ENCODE data around the gene TMEM63C.
"Not testable (repeated sequence)": the region's sequence is repeated elsewhere in the genome, so short reads cannot be mapped to it uniquely, and the experiment has no call there.

TMEM63C gene

GRCh38 chr14:77170045-77170444 is 11.6 kb upstream of the TMEM63C start:
- H3K27me3 ChIP-seq (ENCODE audit: insufficient read depth, low read length): no peaks in the 10 kb centered on the region
- H3K4me3 ChIP-seq (ENCODE audit: low read length): no peak overlapping the region
- no peaks in the 10 kb centered on the region for H3K9me3 ChIP-seq (ENCODE audit: low read length)
- no peaks in the 10 kb centered on the region for H3K36me3 ChIP-seq (ENCODE audit: insufficient read depth, low read length)
- no peak overlapping the region for H2AFZ ChIP-seq (ENCODE audit: low read depth, low read length)
- H3K4me1 ChIP-seq (ENCODE audit: insufficient read depth, low read length): no peaks in the 10 kb centered on the region

DNA sequence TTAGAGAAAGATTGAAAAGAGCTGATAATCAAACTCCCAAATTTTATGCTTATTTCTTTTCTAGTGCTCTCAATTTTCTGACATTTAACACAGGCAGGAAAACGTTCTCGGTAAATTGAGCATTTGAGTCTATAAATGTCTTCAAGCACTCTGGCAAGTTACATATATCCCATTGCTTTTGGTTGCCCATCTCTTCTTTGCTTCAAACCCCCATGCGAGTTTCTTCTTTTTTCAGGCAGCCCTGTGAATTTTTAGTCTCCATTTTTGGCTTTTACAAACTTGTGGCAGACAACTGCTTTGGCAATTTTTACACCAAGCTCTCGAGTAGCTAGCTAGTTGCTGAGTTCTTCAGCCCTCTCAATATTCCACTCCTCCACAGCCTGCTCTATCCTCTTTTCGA is 8.7 kb upstream of the TMEM63C start:
- H2AFZ ChIP-seq (ENCODE audit: low read depth, low read length): no peak overlapping the region
- H3K27me3 ChIP-seq (ENCODE audit: insufficient read depth, low read length): peaks cover 4% of the 10 kb centered on the region
- H3K36me3 ChIP-seq (ENCODE audit: insufficient read depth, low read length): no peaks in the 10 kb centered on the region
- H3K4me1 ChIP-seq (ENCODE audit: insufficient read depth, low read length): no peaks in the 10 kb centered on the region
- H3K4me3 ChIP-seq (ENCODE audit: low read length): no peak overlapping the region
- H3K9me3 ChIP-seq (ENCODE audit: low read length): no peaks in the 10 kb centered on the region

DNA sequence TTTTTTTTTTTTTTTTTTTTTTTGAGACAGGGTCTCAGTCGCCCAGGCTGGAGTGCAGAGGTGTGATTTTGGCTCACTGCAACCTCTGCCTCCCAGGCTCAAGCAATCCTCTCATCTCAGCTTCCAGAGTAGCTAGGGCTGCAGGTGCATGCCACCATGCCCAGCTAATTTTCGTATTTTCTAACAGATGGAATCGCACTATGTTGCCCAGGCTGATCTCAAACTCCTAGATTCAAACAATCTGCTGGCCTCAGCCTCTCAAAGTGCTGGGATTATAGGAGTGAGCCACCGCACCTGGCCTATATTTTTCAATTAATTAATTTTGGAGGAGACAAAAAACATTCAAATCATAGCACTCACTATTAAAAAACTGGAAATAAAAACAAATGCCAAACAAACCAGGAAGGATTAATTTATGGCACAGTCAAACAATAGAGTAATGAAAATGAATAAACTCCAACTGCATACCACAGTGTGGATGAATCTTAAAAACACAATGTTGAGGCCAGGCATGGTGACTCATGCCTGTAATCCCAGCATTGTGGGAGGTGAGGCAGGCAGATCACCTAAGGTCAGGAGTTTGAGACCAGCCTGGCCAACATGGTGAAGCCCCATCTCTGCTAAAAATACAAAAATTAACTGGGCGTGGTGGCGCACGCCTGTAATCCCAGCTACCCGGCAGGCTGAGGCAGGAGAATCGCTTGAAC is 7.5 kb upstream of the TMEM63C start:
- not testable (repeated sequence) for H3K36me3 ChIP-seq (ENCODE audit: insufficient read depth, low read length); H2AFZ ChIP-seq (ENCODE audit: low read depth, low read length); H3K4me1 ChIP-seq (ENCODE audit: insufficient read depth, low read length); H3K4me3 ChIP-seq (ENCODE audit: low read length); H3K27me3 ChIP-seq (ENCODE audit: insufficient read depth, low read length); H3K9me3 ChIP-seq (ENCODE audit: low read length)

DNA sequence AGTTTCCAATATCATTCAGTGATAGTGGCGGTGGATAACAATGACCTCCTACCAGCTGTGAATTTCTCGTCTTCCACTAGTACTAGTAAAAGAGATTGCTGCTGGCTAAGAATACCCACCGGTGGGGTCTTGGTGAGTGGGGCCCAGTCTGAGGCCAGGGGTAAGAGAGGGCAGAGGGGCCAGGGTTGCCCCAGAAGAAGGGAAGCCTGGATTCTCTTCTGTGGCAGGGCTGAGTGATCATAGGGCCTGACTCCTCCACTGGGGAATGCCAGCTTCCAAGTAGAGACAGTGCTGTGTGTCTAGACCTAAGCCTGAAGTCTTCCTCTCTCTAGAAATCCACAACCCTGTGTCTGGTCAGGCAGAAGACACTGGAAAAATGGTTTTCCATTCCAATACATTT is 5.8 kb upstream of the TMEM63C start:
- no peak overlapping the region for H2AFZ ChIP-seq (ENCODE audit: low read depth, low read length)
- H3K4me3 ChIP-seq (ENCODE audit: low read length): no peak overlapping the region
- H3K4me1 ChIP-seq (ENCODE audit: insufficient read depth, low read length): no peaks in the 10 kb centered on the region
- H3K9me3 ChIP-seq (ENCODE audit: low read length): no peaks in the 10 kb centered on the region
- H3K27me3 ChIP-seq (ENCODE audit: insufficient read depth, low read length): peaks cover 4% of the 10 kb centered on the region
- H3K36me3 ChIP-seq (ENCODE audit: insufficient read depth, low read length): no peaks in the 10 kb centered on the region

DNA sequence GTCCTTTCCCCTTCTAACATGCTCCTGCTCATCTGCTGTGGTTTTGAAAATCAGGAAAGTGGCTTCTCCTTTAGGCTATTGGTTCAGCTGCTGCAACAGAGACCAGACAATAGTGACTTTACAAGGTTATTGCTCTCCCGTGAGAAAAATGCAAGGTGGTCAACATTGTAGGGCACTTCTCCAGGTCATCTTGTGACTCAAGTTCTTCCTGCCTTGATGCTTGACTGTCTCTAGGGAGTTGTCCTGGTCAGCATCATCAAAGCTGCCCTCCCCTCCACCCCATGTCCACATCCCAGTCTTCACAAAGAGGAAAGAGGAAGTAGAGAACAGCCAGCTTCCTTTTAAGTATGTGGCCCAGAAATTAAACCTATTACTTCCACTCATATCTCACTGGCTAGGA is 3.9 kb upstream of the TMEM63C start:
- Histone ChIP-seq H3K4me3 (ENCODE audit: low read length) (no peak overlapping the region), H3K4me1 (ENCODE audit: insufficient read depth, low read length) (peaks cover 12% of the 10 kb centered on the region), H2AFZ (ENCODE audit: low read depth, low read length) (no peak overlapping the region), H3K9me3 (ENCODE audit: low read length) (no peaks in the 10 kb centered on the region), H3K36me3 (ENCODE audit: insufficient read depth, low read length) (no peaks in the 10 kb centered on the region), H3K27me3 (ENCODE audit: insufficient read depth, low read length) (peaks cover 4% of the 10 kb centered on the region)

DNA sequence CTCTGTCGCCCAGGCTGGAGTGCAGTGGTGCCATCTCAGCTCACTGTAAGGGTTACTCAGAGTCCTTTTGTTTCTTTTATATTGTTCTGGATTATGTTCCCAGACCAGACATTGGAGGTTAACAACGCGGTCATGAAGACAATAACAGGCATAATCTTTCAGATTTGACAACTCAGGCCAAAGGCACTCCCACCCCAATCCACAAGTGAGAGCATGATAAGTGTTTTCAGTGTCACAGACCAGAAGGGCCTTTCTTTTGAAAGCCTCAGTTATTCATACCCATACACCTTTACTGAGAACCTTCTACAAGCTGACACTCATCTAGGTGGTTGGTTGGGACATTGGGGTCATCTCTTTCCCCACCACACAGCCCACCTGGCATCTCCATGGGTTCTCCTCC is 2.9 kb upstream of the TMEM63C start:
- peaks cover 7% of the 10 kb centered on the region for H3K27me3 ChIP-seq (ENCODE audit: insufficient read depth, low read length)
- H2AFZ ChIP-seq (ENCODE audit: low read depth, low read length): no peak overlapping the region
- no peaks in the 10 kb centered on the region for H3K36me3 ChIP-seq (ENCODE audit: insufficient read depth, low read length)
- no peak overlapping the region for H3K4me3 ChIP-seq (ENCODE audit: low read length)
- H3K4me1 ChIP-seq (ENCODE audit: insufficient read depth, low read length): peaks cover 12% of the 10 kb centered on the region
- no peaks in the 10 kb centered on the region for H3K9me3 ChIP-seq (ENCODE audit: low read length)

DNA sequence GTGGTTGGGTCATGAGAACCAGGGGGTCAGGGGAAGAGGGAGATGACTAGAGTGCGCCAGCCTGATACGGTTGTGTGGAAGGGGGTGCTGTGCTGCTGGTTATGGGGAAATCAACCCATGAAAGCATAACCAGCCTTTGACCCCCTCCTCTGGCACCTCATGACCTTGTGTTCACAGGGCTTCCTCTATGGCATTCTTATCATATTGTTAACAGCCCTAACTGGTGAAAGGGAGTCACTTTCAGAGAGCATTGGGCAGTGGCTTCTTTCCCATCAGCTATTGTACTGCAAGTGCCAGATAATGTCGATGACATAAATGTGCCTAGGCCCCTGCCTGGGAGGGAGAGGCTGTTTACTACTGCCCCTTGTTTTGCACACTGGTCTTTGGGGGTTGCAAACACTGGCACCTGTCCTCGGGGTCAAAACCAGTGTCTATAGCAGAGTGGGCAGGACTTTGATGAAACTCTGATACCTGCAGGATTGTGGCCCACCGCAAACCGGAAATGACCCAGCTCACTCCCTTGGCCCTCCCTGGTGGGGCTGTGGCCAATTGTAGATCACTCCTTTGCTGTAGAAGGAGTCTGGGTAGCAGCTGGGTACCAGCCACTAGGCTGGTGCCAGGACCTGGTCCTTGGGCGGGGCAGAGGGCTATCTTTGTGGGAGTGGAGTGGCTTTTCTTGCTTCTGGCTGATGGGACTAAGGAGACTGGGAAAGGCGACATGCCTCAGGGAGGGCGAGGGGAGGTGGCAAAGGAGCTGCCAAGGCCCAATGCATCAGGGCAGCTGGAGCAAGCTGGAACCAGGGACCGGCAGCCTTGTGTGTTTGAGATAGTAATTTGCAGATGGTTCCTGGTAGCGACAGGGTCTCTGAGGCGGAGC is 634 bp upstream of the TMEM63C start:
- Histone ChIP-seq H3K4me3 (ENCODE audit: low read length) (peak overlapping the region; percentile 58), H3K36me3 (ENCODE audit: insufficient read depth, low read length) (no peaks in the 10 kb centered on the region), H3K9me3 (ENCODE audit: low read length) (no peaks in the 10 kb centered on the region), H3K4me1 (ENCODE audit: insufficient read depth, low read length) (peaks cover 12% of the 10 kb centered on the region), H3K27me3 (ENCODE audit: insufficient read depth, low read length) (peaks cover 13% of the 10 kb centered on the region), H2AFZ (ENCODE audit: low read depth, low read length) (peak overlapping the region; percentile 81)

GRCh38 chr14:77183896-77184295 is 2.3 kb downstream of the TMEM63C start:
- Histone ChIP-seq H3K4me1 (ENCODE audit: insufficient read depth, low read length) (peaks cover 12% of the 10 kb centered on the region), H2AFZ (ENCODE audit: low read depth, low read length) (no peak overlapping the region), H3K9me3 (ENCODE audit: low read length) (no peaks in the 10 kb centered on the region), H3K36me3 (ENCODE audit: insufficient read depth, low read length) (no peaks in the 10 kb centered on the region), H3K4me3 (ENCODE audit: low read length) (no peak overlapping the region), H3K27me3 (ENCODE audit: insufficient read depth, low read length) (peaks cover 13% of the 10 kb centered on the region)

DNA sequence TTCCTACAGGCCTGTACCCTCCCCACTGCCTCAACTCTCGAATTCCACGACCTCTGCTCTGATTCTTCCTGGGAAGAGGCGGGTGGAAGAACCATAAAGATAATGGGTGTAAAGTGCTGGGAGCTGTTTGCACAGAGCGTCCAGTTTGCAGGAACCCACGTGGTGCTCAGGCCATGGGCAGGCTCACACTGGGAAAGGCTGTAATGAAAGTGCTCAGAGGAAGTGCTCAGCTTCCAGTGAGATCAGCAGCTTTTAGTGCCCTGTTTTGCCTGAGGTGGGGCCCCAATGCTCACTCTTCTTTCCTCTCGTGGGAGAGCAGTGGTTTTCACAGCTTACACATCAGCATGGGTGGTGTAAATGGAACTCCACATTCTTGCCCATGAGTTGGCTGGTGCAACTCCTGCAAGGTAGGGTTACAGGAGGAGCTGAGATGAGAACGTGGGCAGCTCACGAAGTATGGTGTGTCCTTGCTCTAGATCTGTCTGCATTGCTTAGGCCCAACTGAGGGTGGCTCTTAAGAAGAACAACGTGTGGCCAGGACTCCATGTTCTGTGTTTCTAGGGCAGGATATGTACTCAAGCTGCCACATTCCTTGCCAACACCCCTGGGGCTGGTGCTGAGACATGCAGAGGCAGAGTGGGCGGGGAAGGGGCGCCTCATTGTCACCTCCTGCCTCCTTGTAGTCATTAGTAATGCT is 2.9 kb downstream of the TMEM63C start:
- Histone ChIP-seq H3K4me1 (ENCODE audit: insufficient read depth, low read length) (peaks cover 12% of the 10 kb centered on the region), H2AFZ (ENCODE audit: low read depth, low read length) (no peak overlapping the region), H3K9me3 (ENCODE audit: low read length) (no peaks in the 10 kb centered on the region), H3K27me3 (ENCODE audit: insufficient read depth, low read length) (peaks cover 13% of the 10 kb centered on the region), H3K36me3 (ENCODE audit: insufficient read depth, low read length) (no peaks in the 10 kb centered on the region), H3K4me3 (ENCODE audit: low read length) (no peak overlapping the region)

DNA sequence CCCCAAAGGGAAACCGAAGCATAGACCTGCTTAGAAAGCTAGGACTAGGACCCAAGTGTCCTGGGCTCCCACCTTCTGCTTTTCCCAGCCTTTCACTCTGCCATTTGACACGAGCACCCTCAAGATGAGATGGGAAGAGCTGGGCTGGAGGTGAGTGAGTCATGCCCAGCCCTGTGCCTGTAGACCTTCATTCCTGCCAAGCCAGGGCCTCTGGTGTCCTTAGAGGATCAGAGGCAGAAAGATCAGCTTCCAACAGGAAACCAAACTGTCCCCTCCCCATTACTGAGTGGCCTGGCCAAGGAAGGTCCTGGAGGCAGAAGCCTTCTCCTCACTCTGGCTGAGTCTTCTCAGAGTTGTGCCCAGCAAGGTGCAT is 3.5 kb downstream of the TMEM63C start:
- no peak overlapping the region for H2AFZ ChIP-seq (ENCODE audit: low read depth, low read length)
- no peaks in the 10 kb centered on the region for H3K36me3 ChIP-seq (ENCODE audit: insufficient read depth, low read length)
- peaks cover 12% of the 10 kb centered on the region for H3K4me1 ChIP-seq (ENCODE audit: insufficient read depth, low read length)
- H3K27me3 ChIP-seq (ENCODE audit: insufficient read depth, low read length): peaks cover 13% of the 10 kb centered on the region
- H3K9me3 ChIP-seq (ENCODE audit: low read length): no peaks in the 10 kb centered on the region
- H3K4me3 ChIP-seq (ENCODE audit: low read length): no peak overlapping the region

DNA sequence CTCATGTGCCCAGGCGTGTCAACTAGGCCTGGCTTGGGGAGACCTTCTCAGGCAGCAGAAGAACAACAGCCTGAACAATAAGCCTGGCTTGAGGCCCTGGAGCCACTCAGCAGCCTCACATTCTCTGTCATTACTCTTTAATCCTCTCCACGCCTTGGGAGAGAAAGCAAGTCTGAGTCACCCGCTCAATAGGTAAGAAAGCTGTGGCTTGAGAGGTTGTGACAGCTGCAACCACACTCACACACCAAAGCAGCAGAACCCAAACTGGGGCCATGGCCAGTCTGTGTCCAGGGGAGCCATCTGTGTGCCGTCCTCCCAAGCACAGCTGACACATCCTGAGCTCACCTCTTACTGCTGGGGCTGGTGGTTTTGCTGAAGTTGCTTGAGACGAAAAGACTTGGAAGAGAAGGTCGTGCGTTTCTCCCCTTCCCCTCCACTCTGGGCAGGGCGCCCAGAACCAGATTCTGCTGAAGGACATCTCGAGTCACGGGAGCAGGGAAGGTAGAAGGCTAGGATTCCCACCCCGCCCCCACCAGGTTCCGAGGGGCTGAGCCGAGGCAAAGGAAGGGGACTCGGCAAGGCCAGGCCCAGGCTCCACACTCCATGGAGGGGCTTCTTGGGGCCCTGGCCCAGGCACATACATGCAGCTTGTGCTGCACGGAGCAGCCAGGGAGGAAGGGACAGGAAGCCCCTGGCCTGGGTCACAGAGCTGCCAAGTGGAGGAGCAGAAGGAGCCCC is 5.5 kb downstream of the TMEM63C start:
- peaks cover 6% of the 10 kb centered on the region for H3K4me1 ChIP-seq (ENCODE audit: insufficient read depth, low read length)
- no peak overlapping the region for H2AFZ ChIP-seq (ENCODE audit: low read depth, low read length)
- no peak overlapping the region for H3K4me3 ChIP-seq (ENCODE audit: low read length)
- no peaks in the 10 kb centered on the region for H3K36me3 ChIP-seq (ENCODE audit: insufficient read depth, low read length)
- no peaks in the 10 kb centered on the region for H3K9me3 ChIP-seq (ENCODE audit: low read length)
- H3K27me3 ChIP-seq (ENCODE audit: insufficient read depth, low read length): peaks cover 13% of the 10 kb centered on the region

DNA sequence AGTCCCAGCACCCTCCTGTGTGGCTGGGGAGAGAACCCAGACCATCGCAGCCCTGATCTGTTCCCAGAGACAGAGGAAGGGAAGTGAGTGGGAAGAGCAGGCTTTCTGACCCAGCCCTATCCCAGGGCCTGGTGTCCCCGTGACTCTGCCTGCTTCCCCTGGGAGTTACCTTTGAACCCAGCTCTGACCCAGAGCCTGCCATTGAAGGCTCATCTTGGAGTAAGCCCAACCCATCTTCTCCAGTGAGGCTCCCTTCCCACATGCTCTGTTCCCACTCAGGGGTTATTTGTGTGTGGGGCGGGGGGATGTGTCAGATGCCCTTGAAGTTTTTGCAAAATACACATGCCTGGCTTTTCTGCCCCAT is 6.0 kb downstream of the TMEM63C start:
- Histone ChIP-seq H2AFZ (ENCODE audit: low read depth, low read length) (no peak overlapping the region), H3K4me3 (ENCODE audit: low read length) (no peak overlapping the region), H3K9me3 (ENCODE audit: low read length) (no peaks in the 10 kb centered on the region), H3K27me3 (ENCODE audit: insufficient read depth, low read length) (peaks cover 13% of the 10 kb centered on the region), H3K4me1 (ENCODE audit: insufficient read depth, low read length) (peaks cover under 1% of the 10 kb centered on the region), H3K36me3 (ENCODE audit: insufficient read depth, low read length) (no peaks in the 10 kb centered on the region)

- Histone ChIP-seq H2AFZ (ENCODE audit: low read depth, low read length) (no peak overlapping the region), H3K9me3 (ENCODE audit: low read length) (no peaks in the 10 kb centered on the region), H3K36me3 (ENCODE audit: insufficient read depth, low read length) (no peaks in the 10 kb centered on the region), H3K4me3 (ENCODE audit: low read length) (no peak overlapping the region), H3K27me3 (ENCODE audit: insufficient read depth, low read length) (peaks cover 4% of the 10 kb centered on the region), H3K4me1 (ENCODE audit: insufficient read depth, low read length) (no peaks in the 10 kb centered on the region)
Observed at GRCh38 chr14:77189479-77189878, 7.9 kb downstream of the TMEM63C start.
